ENCODE results near the gene MUC3A. TPM values are rescaled to one million over a fixed set of nuclear protein-coding genes. Genes with fewer than 3 reads are reported as not detected.

Gene MUC3A
- total and polyA plus RNA-seq, 2 of the 4 experiments (the other 2 are of a cell fraction), result 0.05 TPM; not detected in 1

DNA sequence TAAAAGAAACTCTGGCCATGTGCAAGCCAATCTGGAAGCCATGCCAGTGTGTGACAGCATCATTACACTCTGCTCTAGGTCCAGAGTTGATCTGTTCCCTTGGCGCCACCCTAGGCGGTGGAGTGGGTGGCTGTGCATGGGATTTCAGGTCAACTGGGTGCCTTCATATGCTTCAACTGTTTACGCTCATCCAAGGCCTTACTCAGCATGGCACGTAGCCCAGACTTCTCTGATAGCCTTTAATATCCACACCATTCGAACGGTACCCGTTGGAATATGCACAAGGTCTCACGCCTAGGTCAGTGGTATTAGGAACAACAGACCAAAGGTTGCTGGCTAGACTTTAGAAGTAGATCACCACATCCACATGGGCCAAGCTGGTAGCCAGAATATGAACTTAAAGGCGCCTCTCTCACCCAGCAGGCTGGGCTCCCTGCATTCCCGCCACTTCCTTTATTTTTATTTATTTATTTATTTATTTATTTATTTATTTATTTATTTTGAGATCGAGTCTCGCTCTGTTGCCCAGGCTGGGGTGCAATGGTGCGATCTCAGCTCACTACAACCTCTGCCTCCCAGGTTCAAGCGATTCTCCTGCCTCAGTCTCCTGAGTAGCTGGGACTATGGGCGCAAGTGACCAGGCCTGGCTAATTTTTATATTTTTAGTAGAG lies 35.0 kb upstream of the MUC3A start:
- ChIA-PET POLR2A (ENCODE audit: unreplicated experiment) (no interaction called here), CTCF (no interaction called here)
- Histone ChIP-seq H3K27ac (ENCODE audit: insufficient read depth, low read length) (no peak overlapping the region), H3K18ac (ENCODE audit: low read depth, low read length) (no peak overlapping the region), H2BK15ac (ENCODE audit: low read depth, low read length) (no peak overlapping the region), H3K36me3 (ENCODE audit: control insufficient read depth, insufficient read depth, low read length) (no peaks in the 10 kb centered on the region), H3K23ac (ENCODE audit: low read depth, low read length) (no peak overlapping the region), H3K9me3 (ENCODE audit: control insufficient read depth, insufficient read depth, low read length) (no peaks in the 10 kb centered on the region), H4K5ac (ENCODE audit: low read depth, low read length) (no peak overlapping the region), H4K91ac (ENCODE audit: insufficient read depth, low read depth, low read length) (no peak overlapping the region), H3K4me2 (ENCODE audit: low read depth, low read length) (no peak overlapping the region), H2AK5ac (ENCODE audit: low read depth, low read length) (no peak overlapping the region), H2AK9ac (replicated peaks; ENCODE audit: low read depth, low read length, poor library complexity) (no peak overlapping the region), H3K9ac (ENCODE audit: low read depth, low read length) (no peak overlapping the region), H3K4me1 (ENCODE audit: control insufficient read depth, insufficient read depth, low read length) (no peaks in the 10 kb centered on the region), H3K56ac (ENCODE audit: extremely low read depth, insufficient read depth, low read length) (no peak overlapping the region), H4K8ac (ENCODE audit: low read depth in 2 of 2, low read length in 2 of 2) (no peak overlapping the region), H2BK120ac (ENCODE audit: low read depth, low read length) (no peak overlapping the region), H3K27me3 (ENCODE audit: control insufficient read depth, insufficient read depth, low read length) (peaks cover 3% of the 10 kb centered on the region; the same call in 1 of the 2 replicates), H2AFZ (replicated peaks; ENCODE audit: low read length, poor library complexity) (no peak overlapping the region), H3K79me1 (ENCODE audit: low read depth in 1 of 2, low read length in 2 of 2) (no peaks in the 10 kb centered on the region), H4K20me1 (ENCODE audit: insufficient read depth, low read length) (no peaks in the 10 kb centered on the region), H3K4me3 (ENCODE audit: insufficient read depth, low read depth, low read length) (no peak overlapping the region), H2BK20ac (ENCODE audit: low read depth, low read length) (no peak overlapping the region), H3K4ac (ENCODE audit: low read depth, low read length) (no peak overlapping the region), H3K9me1 (ENCODE audit: insufficient read depth, low read length) (no peaks in the 10 kb centered on the region), H3K14ac (replicated peaks; ENCODE audit: low read depth, low read length) (no peak overlapping the region), H2BK5ac (ENCODE audit: low read depth, low read length, poor library complexity, severe bottlenecking) (no peak overlapping the region)
- dilution Hi-C loops (cut with HindIII; ENCODE audit: low sequenced_read_pairs, unreplicated experiment), result no loop called here
- BruUV-seq (replicated peaks), result no TSS peak
- no peak for ATAC-seq (ENCODE audit: low read depth)
- TF ChIP-seq MAZ (IDR thresholded peaks at IDR 0.05; ENCODE audit: borderline replicate concordance, low read depth, low read length) (no peak), NFE2L2 (IDR thresholded peaks at IDR 0.05; ENCODE audit: low read depth, low read length) (no peak)
- DNase-seq, result no peak
- in situ Hi-C loops (cut with MboI; ENCODE audit: low sequenced_read_pairs), result no loop called here
- intact Hi-C loops (cut with micrococcal nuclease), result no loop called here
- 58% methylated on average over 2 of the region's 15 CpGs; no CpG with 5 or more reads in 1 of the 2 experiments for WGBS, 2 experiments (ENCODE audit: extremely low coverage in 2 of 2, insufficient read length in 1 of 2)
